SK-N-SH (cell line): Measurements from ENCODE around the gene MOK. TPM values are rescaled to one million over a fixed set of nuclear protein-coding genes. Genes with fewer than 3 reads are reported as not detected.

Experiments used
- CTCF ChIA-PET: fragments of 300-600, 350-600 bp; formaldehyde crosslinking; extraction: SDS; loops from one replicate; lab custom pipeline; 2021; lab: Yijun Ruan, JAX
- POLR2A ChIA-PET: fragments of 350-600 bp; sonication (Branson Sonifier 250); formaldehyde crosslinking; extraction: SDS; loops from one replicate; lab custom pipeline; 2020; ENCODE audit warnings: antibody characterized with exemption, inconsistent platforms; lab: Yijun Ruan, JAX
- DNase-seq: peaks from one replicate; pipeline ENCODE4 v3.0.0; 2012
- H2AFZ ChIP-seq: fragments of 200-600 bp; sonication (generic); 2 replicates; pipeline ENCODE4 v1.8.1; 2016; ENCODE audit warnings: antibody characterized with exemption, mild to moderate bottlenecking, low read depth
- H3F3A ChIP-seq: fragments of 200-600 bp; sonication (generic); replicated peaks from 2 replicates; pipeline ENCODE3; 2016; ENCODE audit warnings: antibody characterized with exemption, mild to moderate bottlenecking; ENCODE audit not compliant: insufficient read depth
- H3K27ac ChIP-seq, 2 experiments: fragments of 200-500 bp in 1 of 2; fragments of 200-600 bp in 1 of 2; sonication (Bioruptor generic) in 1 of 2; sonication (generic), shearing (Covaris generic) in 1 of 2; 2 replicates each; pipeline versions ENCODE4 v1.5.1 to v1.6.1; 2014 to 2016; ENCODE audit warnings: low read depth in 2 of 2, inconsistent platforms in 1 of 2, low read length in 1 of 2, mild to moderate bottlenecking in 1 of 2, mixed read lengths in 1 of 2
- H3K27me3 ChIP-seq: fragments of 200-600 bp; sonication (generic), shearing (Covaris generic); 2 replicates; pipeline ENCODE4 v1.6.1; 2016; ENCODE audit warnings: mixed run types; ENCODE audit not compliant: insufficient read depth
- H3K36me3 ChIP-seq, 2 experiments: fragments of 200-500 bp in 1 of 2; fragments of 200-600 bp in 1 of 2; sonication (Bioruptor generic) in 1 of 2; sonication (generic) in 1 of 2; replicated peaks in 1 of 2; 2 replicates each; pipeline versions ENCODE3 to v1.5.1; 2014 to 2016; ENCODE audit warnings: low read length in 1 of 2, mild to moderate bottlenecking in 1 of 2; ENCODE audit not compliant: insufficient read depth in 2 of 2, control insufficient read depth in 1 of 2
- H3K4me1 ChIP-seq, 2 experiments: fragments of 200-500 bp in 1 of 2; fragments of 200-600 bp in 1 of 2; sonication (Bioruptor generic) in 1 of 2; sonication (generic), shearing (Covaris generic) in 1 of 2; 2 replicates each; pipeline versions ENCODE4 v1.5.1 to v1.6.1; 2014 to 2016; ENCODE audit warnings: low read depth in 1 of 2, low read length in 1 of 2, mixed run types in 1 of 2; ENCODE audit not compliant: insufficient read depth in 2 of 2, control insufficient read depth in 1 of 2
- H3K4me2 ChIP-seq: fragments of 200-600 bp; sonication (generic), shearing (Covaris generic); 2 replicates; pipeline ENCODE4 v1.6.1; 2017; ENCODE audit warnings: mixed run types
- H3K4me3 ChIP-seq, 2 experiments: fragments of 200-500 bp in 1 of 2; fragments of 200-600 bp in 1 of 2; sonication (Bioruptor generic) in 1 of 2; sonication (generic), shearing (Covaris generic) in 1 of 2; 2 replicates each; pipeline versions ENCODE4 v1.5.1 to v1.8.1; 2014 to 2016; ENCODE audit warnings: low read depth in 2 of 2, inconsistent platforms in 1 of 2, low read length in 1 of 2, mild to moderate bottlenecking in 1 of 2, mixed read lengths in 1 of 2, moderate library complexity in 1 of 2
- H3K79me2 ChIP-seq: fragments of 200-600 bp; sonication (generic); 2 replicates; pipeline ENCODE4 v1.8.1; 2017; ENCODE audit warnings: mild to moderate bottlenecking; ENCODE audit not compliant: insufficient read depth
- H3K9ac ChIP-seq: fragments of 200-600 bp; sonication (generic); 2 replicates; pipeline ENCODE4 v1.6.1; 2017; ENCODE audit warnings: mixed run types
- H3K9me2 ChIP-seq: fragments of 200-600 bp; sonication (generic); 2 replicates; pipeline ENCODE4 v1.6.1; 2017; ENCODE audit warnings: mixed run types
- H3K9me3 ChIP-seq: fragments of 200-600 bp; sonication (generic); 2 replicates; pipeline ENCODE4 v1.6.1; 2017; ENCODE audit warnings: mixed run types, mild to moderate bottlenecking, moderate library complexity
- H4K20me1 ChIP-seq: fragments of 200-600 bp; sonication (generic); 2 replicates; pipeline ENCODE4 v1.6.1; 2017; ENCODE audit warnings: mild to moderate bottlenecking, mixed run types; ENCODE audit not compliant: insufficient read depth
- FOXM1 ChIP-seq: IDR thresholded peaks from 2 replicates; pipeline ENCODE4 v1.4.0; 2012; ENCODE audit warnings: low read depth, mild to moderate bottlenecking
- POLR2AphosphoS5 ChIP-seq: IDR thresholded peaks from 2 replicates; pipeline ENCODE4 v1.6.1; 2012; ENCODE audit warnings: low read depth, low read length
- RCOR1 ChIP-seq: fragments of 150-350 bp; IDR thresholded peaks from 2 replicates; pipeline ENCODE4 v1.6.1; 2017; ENCODE audit warnings: antibody characterized with exemption, low read length
- RXRA ChIP-seq: IDR thresholded peaks from 2 replicates; pipeline ENCODE4 v1.4.0; 2012; ENCODE audit warnings: low read depth, mild to moderate bottlenecking, borderline replicate concordance
- SIN3A ChIP-seq: IDR thresholded peaks from 2 replicates; pipeline ENCODE4 v1.6.1; 2012; ENCODE audit warnings: low read depth, mild to moderate bottlenecking, low read length, moderate library complexity, borderline replicate concordance
- TAF1 ChIP-seq: IDR thresholded peaks from 2 replicates; pipeline ENCODE4 v1.6.1; 2012; ENCODE audit warnings: low read depth, mild to moderate bottlenecking, low read length, moderate library complexity, borderline replicate concordance
- TCF12 ChIP-seq: IDR thresholded peaks from 2 replicates; pipeline ENCODE4 v1.4.0; 2012
- YY1 ChIP-seq: IDR thresholded peaks from 2 replicates; pipeline ENCODE4 v1.4.0; 2012; ENCODE audit warnings: low read depth, mild to moderate bottlenecking
- WGBS: methylation state at CpG from one replicate; pipeline ENCODE4 v1.1.6; 2017; ENCODE audit warnings: low lambda C conversion rate; 5-methylcytosine and 5-hydroxymethylcytosine counted together
- polyA plus RNA-seq, 3 experiments: library from polyadenylated mRNA; depleted of rRNA; stranded (reverse); fragments of >200 nt; gene quantifications; 2 replicates each; pipeline ENCODE4 v1.2.3, GENCODE V29; 2012
- TF ChIP-seq, protein P1 (sequence below): IDR thresholded peaks from 2 replicates; pipeline ENCODE4 v1.4.0; 2012; ENCODE audit warnings: low read depth, borderline replicate concordance
- TF ChIP-seq, protein P2 (sequence below): IDR thresholded peaks from 2 replicates; pipeline ENCODE4 v1.4.0; 2012; ENCODE audit warnings: low read depth
- TF ChIP-seq, protein P3 (sequence below): IDR thresholded peaks from 2 replicates; pipeline ENCODE4 v1.6.1; 2012; ENCODE audit warnings: mild to moderate bottlenecking, low read depth, low read length, moderate library complexity
- TF ChIP-seq, protein P4 (sequence below): fragments of 200-600 bp; sonication (generic); IDR thresholded peaks from 2 replicates; pipeline ENCODE4 v1.6.1; 2017; ENCODE audit warnings: antibody characterized with exemption, mild to moderate bottlenecking, moderate library complexity

MOK gene
- polyA plus RNA-seq, 1 of the 3 experiments (the other 2 are of a cell fraction) = 13.3 TPM

DNA sequence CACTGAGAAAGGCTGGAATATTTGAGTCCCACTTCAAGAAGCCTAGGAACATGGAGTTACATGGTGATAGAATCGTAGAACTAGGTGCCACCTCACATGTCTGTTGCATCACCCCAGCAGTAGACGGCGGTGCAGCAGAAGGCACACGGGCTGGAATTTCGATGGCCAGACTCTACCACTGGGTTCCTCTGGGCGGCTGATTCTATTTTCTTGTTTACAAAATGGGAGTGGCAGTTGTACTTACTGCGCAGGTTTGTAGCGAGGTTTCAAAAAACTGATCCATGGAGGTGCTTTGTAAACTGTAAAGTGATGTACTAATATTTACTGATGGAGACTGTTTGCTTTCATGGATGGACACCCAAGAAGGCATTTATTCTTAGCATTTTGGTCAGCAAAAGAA lies 119.6 kb downstream of the MOK start:
- TF ChIP-seq TCF12 = no peak
- TF ChIP-seq, protein P1, sequence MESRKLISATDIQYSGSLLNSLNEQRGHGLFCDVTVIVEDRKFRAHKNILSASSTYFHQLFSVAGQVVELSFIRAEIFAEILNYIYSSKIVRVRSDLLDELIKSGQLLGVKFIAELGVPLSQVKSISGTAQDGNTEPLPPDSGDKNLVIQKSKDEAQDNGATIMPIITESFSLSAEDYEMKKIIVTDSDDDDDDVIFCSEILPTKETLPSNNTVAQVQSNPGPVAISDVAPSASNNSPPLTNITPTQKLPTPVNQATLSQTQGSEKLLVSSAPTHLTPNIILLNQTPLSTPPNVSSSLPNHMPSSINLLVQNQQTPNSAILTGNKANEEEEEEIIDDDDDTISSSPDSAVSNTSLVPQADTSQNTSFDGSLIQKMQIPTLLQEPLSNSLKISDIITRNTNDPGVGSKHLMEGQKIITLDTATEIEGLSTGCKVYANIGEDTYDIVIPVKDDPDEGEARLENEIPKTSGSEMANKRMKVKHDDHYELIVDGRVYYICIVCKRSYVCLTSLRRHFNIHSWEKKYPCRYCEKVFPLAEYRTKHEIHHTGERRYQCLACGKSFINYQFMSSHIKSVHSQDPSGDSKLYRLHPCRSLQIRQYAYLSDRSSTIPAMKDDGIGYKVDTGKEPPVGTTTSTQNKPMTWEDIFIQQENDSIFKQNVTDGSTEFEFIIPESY = no peak
- no peak for TF ChIP-seq SIN3A
- TF ChIP-seq, protein P2, sequence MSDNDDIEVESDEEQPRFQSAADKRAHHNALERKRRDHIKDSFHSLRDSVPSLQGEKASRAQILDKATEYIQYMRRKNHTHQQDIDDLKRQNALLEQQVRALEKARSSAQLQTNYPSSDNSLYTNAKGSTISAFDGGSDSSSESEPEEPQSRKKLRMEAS = no peak
- no peak for TF ChIP-seq RXRA
- TF ChIP-seq, protein P3, sequence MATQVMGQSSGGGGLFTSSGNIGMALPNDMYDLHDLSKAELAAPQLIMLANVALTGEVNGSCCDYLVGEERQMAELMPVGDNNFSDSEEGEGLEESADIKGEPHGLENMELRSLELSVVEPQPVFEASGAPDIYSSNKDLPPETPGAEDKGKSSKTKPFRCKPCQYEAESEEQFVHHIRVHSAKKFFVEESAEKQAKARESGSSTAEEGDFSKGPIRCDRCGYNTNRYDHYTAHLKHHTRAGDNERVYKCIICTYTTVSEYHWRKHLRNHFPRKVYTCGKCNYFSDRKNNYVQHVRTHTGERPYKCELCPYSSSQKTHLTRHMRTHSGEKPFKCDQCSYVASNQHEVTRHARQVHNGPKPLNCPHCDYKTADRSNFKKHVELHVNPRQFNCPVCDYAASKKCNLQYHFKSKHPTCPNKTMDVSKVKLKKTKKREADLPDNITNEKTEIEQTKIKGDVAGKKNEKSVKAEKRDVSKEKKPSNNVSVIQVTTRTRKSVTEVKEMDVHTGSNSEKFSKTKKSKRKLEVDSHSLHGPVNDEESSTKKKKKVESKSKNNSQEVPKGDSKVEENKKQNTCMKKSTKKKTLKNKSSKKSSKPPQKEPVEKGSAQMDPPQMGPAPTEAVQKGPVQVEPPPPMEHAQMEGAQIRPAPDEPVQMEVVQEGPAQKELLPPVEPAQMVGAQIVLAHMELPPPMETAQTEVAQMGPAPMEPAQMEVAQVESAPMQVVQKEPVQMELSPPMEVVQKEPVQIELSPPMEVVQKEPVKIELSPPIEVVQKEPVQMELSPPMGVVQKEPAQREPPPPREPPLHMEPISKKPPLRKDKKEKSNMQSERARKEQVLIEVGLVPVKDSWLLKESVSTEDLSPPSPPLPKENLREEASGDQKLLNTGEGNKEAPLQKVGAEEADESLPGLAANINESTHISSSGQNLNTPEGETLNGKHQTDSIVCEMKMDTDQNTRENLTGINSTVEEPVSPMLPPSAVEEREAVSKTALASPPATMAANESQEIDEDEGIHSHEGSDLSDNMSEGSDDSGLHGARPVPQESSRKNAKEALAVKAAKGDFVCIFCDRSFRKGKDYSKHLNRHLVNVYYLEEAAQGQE = no peak
- TF ChIP-seq POLR2AphosphoS5 = no peak
- TF ChIP-seq YY1 = no peak
- no peak for TF ChIP-seq RCOR1
- TF ChIP-seq TAF1 = no peak
- TF ChIP-seq, protein P4, sequence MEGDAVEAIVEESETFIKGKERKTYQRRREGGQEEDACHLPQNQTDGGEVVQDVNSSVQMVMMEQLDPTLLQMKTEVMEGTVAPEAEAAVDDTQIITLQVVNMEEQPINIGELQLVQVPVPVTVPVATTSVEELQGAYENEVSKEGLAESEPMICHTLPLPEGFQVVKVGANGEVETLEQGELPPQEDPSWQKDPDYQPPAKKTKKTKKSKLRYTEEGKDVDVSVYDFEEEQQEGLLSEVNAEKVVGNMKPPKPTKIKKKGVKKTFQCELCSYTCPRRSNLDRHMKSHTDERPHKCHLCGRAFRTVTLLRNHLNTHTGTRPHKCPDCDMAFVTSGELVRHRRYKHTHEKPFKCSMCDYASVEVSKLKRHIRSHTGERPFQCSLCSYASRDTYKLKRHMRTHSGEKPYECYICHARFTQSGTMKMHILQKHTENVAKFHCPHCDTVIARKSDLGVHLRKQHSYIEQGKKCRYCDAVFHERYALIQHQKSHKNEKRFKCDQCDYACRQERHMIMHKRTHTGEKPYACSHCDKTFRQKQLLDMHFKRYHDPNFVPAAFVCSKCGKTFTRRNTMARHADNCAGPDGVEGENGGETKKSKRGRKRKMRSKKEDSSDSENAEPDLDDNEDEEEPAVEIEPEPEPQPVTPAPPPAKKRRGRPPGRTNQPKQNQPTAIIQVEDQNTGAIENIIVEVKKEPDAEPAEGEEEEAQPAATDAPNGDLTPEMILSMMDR = no peak
- no peak for TF ChIP-seq FOXM1
- ChIA-PET CTCF (interaction anchor here (1.7 kb wide), 1 partner anchor 11 kb away, joined by 5 read pairs; no protein-coding TSS in a partner anchor), POLR2A (no interaction called here)
- H3K27me3 ChIP-seq = no peaks in the 10 kb centered on the region
- no peak for DNase-seq
- H3K4me3 ChIP-seq = no peak overlapping the region
- H3K4me1 ChIP-seq = peaks cover 34 to 51% of the 10 kb centered on the region in 2 experiments; a peak in 3 of 4 replicates
- no peak overlapping the region for H3K4me2 ChIP-seq
- H4K20me1 ChIP-seq = peaks cover 23% of the 10 kb centered on the region
- H3K27ac ChIP-seq = peak overlapping the region in 1 of 2 experiments; percentile 88; a peak in 2 of 4 replicates
- no peak overlapping the region for H2AFZ ChIP-seq
- WGBS = 94% methylated on average over 8 of the region's 8 CpGs
- H3K9ac ChIP-seq = no peak overlapping the region
- H3K79me2 ChIP-seq = peaks cover 84% of the 10 kb centered on the region
- no peaks in the 10 kb centered on the region for H3K9me3 ChIP-seq
- H3K9me2 ChIP-seq = no peaks in the 10 kb centered on the region
- no peaks in the 10 kb centered on the region for H3K36me3 ChIP-seq
- peaks cover 27% of the 10 kb centered on the region for H3F3A ChIP-seq
